Stomach (tissue), 4 donors: ENCODE measurements around the gene ERBIN.

ENCODE experiments used
- EP300 ChIP-seq: sonication (generic); formaldehyde crosslinking; IDR thresholded peaks from one replicate; pipeline ENCODE4 v1.6.1; 2017; ENCODE audit warnings: antibody characterized with exemption
- POLR2A ChIP-seq, 4 donors: fragments of 450-650 bp; IDR thresholded peaks; one replicate each; pipeline ENCODE4 v1.6.1; 2016; ENCODE audit warnings: antibody characterized with exemption in 4 of 4, control low read depth in 2 of 4, mild to moderate bottlenecking in 1 of 4, moderate library complexity in 1 of 4
- POLR2AphosphoS5 ChIP-seq, 3 donors: sonication (generic); formaldehyde crosslinking; IDR thresholded peaks; one replicate each; pipeline ENCODE4 v1.6.1; 2016; ENCODE audit warnings: antibody characterized with exemption in 3 of 3
- TF ChIP-seq, protein P1 (sequence below), 7 experiments: fragments of 450-650 bp in 4 of 7; fragments of 200-600 bp in 3 of 7; sonication (generic) in 3 of 7; IDR thresholded peaks; one replicate each; pipeline ENCODE4 v1.5.1; 2016 to 2019; ENCODE audit warnings: antibody characterized with exemption in 7 of 7, control low read depth in 2 of 7, mild to moderate bottlenecking in 1 of 7

GRCh38 chr5:66039701-66040100 is 113.3 kb downstream of the ERBIN start:
- TF ChIP-seq EP300 (no peak), POLR2A (IDR thresholded peaks at IDR 0.05) (no peak), POLR2AphosphoS5 (IDR thresholded peaks at IDR 0.05) (no peak)
- TF ChIP-seq, protein P1, sequence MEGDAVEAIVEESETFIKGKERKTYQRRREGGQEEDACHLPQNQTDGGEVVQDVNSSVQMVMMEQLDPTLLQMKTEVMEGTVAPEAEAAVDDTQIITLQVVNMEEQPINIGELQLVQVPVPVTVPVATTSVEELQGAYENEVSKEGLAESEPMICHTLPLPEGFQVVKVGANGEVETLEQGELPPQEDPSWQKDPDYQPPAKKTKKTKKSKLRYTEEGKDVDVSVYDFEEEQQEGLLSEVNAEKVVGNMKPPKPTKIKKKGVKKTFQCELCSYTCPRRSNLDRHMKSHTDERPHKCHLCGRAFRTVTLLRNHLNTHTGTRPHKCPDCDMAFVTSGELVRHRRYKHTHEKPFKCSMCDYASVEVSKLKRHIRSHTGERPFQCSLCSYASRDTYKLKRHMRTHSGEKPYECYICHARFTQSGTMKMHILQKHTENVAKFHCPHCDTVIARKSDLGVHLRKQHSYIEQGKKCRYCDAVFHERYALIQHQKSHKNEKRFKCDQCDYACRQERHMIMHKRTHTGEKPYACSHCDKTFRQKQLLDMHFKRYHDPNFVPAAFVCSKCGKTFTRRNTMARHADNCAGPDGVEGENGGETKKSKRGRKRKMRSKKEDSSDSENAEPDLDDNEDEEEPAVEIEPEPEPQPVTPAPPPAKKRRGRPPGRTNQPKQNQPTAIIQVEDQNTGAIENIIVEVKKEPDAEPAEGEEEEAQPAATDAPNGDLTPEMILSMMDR (IDR thresholded peaks at IDR 0.05) = no peak
